HepG2 (cell line): ENCODE measurements around the gene PDE2A. TPM values are rescaled to one million over a fixed set of nuclear protein-coding genes. Genes with fewer than 3 reads are reported as not detected.

Source experiments
- ATAC-seq: fragments of 200-7000 bp; cut with Tn5 transposase; 3 replicates; pipeline ENCODE4 v1.9.1; 2020; ENCODE audit warnings: mild to moderate bottlenecking, moderate library complexity
- BruUV-seq: library from RNA; stranded (reverse); fragments of 400-500 nt; replicated peaks from 2 replicates; lab custom pipeline; 2021; lab: Mats Ljungman, UMichigan
- CTCF ChIA-PET: fragments of 300-600 bp; formaldehyde crosslinking; extraction: SDS; loops from one replicate; lab custom pipeline; 2021; ENCODE audit warnings: low total read pairs, inconsistent platforms, low intra/inter-chr PET ratio; lab: Yijun Ruan, JAX
- POLR2A ChIA-PET: fragments of 350-600 bp; sonication (Branson Sonifier 250); formaldehyde crosslinking; loops from one replicate; lab custom pipeline; 2020; ENCODE audit warnings: antibody characterized with exemption, inconsistent platforms; lab: Yijun Ruan, JAX
- DNase-seq: peaks from one replicate; pipeline ENCODE4 v3.0.0-alpha.2; 2015; ENCODE audit warnings: low spot score
- FAIRE-seq: peaks from 3 replicates; lab custom pipeline; 2011; peaks lifted over from hg19 to GRCh38; lab: Jason Lieb, UNC
- H2AFZ ChIP-seq: one replicate; pipeline ENCODE4 v1.6.1; 2011; ENCODE audit warnings: low read length, inconsistent platforms
- H3K27ac ChIP-seq: fragments of 300-600 bp; 3 replicates; pipeline ENCODE4 v1.8.0; 2011; ENCODE audit warnings: mixed run types, mild to moderate bottlenecking, mixed read lengths, low read length, inconsistent platforms; ENCODE audit not compliant: insufficient read depth; ENCODE audit errors: extremely low read length
- H3K27me3 ChIP-seq, 2 experiments: fragments of 200-600 bp in 1 of 2; 2 replicates in 1 of 2; 3 replicates in 1 of 2; pipeline versions ENCODE4 v1.6.0 to v1.8.0; 2011; ENCODE audit warnings: low read length in 2 of 2, mild to moderate bottlenecking in 2 of 2, moderate library complexity in 2 of 2, inconsistent platforms in 1 of 2; ENCODE audit not compliant: insufficient read depth in 2 of 2, control insufficient read depth in 1 of 2
- H3K36me3 ChIP-seq, 2 experiments: fragments of 200-600 bp in 1 of 2; replicated peaks in 1 of 2; 2 replicates in 1 of 2; 3 replicates in 1 of 2; pipeline versions ENCODE4 v1.5.1 to v1.8.0; 2011; ENCODE audit warnings: low read length in 2 of 2, inconsistent platforms in 1 of 2; ENCODE audit not compliant: insufficient read depth in 2 of 2, control insufficient read depth in 1 of 2
- H3K4me1 ChIP-seq: 2 replicates; pipeline ENCODE4 v1.5.1; 2012; ENCODE audit warnings: low read length, inconsistent platforms; ENCODE audit not compliant: insufficient read depth
- H3K4me2 ChIP-seq: 2 replicates; pipeline ENCODE4 v1.6.0; 2011; ENCODE audit warnings: low read depth, low read length, inconsistent platforms
- H3K4me3 ChIP-seq, 3 experiments: fragments of 200-600 bp in 1 of 3; sonication (generic), shearing (Covaris generic) in 1 of 3; replicated peaks in 1 of 3; 2 replicates each; pipeline ENCODE4 v1.5.1; 2011 to 2016; ENCODE audit warnings: low read length in 3 of 3, inconsistent platforms in 2 of 3, low read depth in 2 of 3, mild to moderate bottlenecking in 2 of 3, control low read depth in 1 of 3, mixed read lengths in 1 of 3; ENCODE audit not compliant: insufficient read depth in 1 of 3
- H3K79me2 ChIP-seq: one replicate; pipeline ENCODE4 v1.6.1; 2011; ENCODE audit warnings: low read length, inconsistent platforms; ENCODE audit not compliant: insufficient read depth
- H3K9ac ChIP-seq: 2 replicates; pipeline ENCODE4 v1.6.0; 2011; ENCODE audit warnings: mild to moderate bottlenecking, low read depth, low read length, inconsistent platforms; ENCODE audit not compliant: insufficient read depth
- H3K9me3 ChIP-seq: 2 replicates; pipeline ENCODE4 v1.5.1; 2012; ENCODE audit warnings: mild to moderate bottlenecking, low read length
- H4K20me1 ChIP-seq: 2 replicates; pipeline ENCODE4 v1.6.0; 2011; ENCODE audit warnings: inconsistent platforms, mild to moderate bottlenecking, low read length, moderate library complexity; ENCODE audit not compliant: insufficient read depth
- SNRNP70 ChIP-seq: fragments of 200-400 bp; formaldehyde crosslinking; IDR thresholded peaks from 2 replicates; pipeline ENCODE4 v1.6.1; 2017; ENCODE audit warnings: mild to moderate bottlenecking, low read depth, low read length, moderate library complexity
- ZBTB20 ChIP-seq: sonication (generic); formaldehyde crosslinking; IDR thresholded peaks from 2 replicates; pipeline ENCODE4 v1.8.1; 2023; ENCODE audit warnings: missing genetic modification reagents, low read depth, mild to moderate bottlenecking, borderline replicate concordance
- ZFX ChIP-seq: sonication (generic); formaldehyde crosslinking; IDR thresholded peaks from 2 replicates; pipeline ENCODE4 v1.4.0; 2020; ENCODE audit warnings: mild to moderate bottlenecking, low read depth, missing genetic modification reagents, moderate library complexity
- ZNF18 ChIP-seq: sonication (generic); formaldehyde crosslinking; IDR thresholded peaks from 2 replicates; pipeline ENCODE4 v1.8.0; 2022; ENCODE audit warnings: mild to moderate bottlenecking, missing genetic modification reagents; ENCODE audit not compliant: insufficient replicate concordance
- ZNF501 ChIP-seq: sonication (generic); formaldehyde crosslinking; IDR thresholded peaks from 2 replicates; pipeline ENCODE4 v1.5.1; 2020; ENCODE audit warnings: mild to moderate bottlenecking, moderate library complexity, missing genetic modification reagents
- ZNF737 ChIP-seq: sonication (generic); formaldehyde crosslinking; IDR thresholded peaks from 2 replicates; pipeline ENCODE4 v1.5.0; 2020; ENCODE audit warnings: missing genetic modification reagents, mild to moderate bottlenecking, borderline replicate concordance
- ZNF781 ChIP-seq: sonication (generic); formaldehyde crosslinking; IDR thresholded peaks from 2 replicates; pipeline ENCODE4 v1.5.1; 2020; ENCODE audit warnings: borderline replicate concordance, mild to moderate bottlenecking, missing genetic modification reagents; ENCODE audit errors: not compliant biosample characterization
- ZSCAN25 ChIP-seq: sonication (generic); formaldehyde crosslinking; IDR thresholded peaks from 2 replicates; pipeline ENCODE4 v1.8.0; 2022; ENCODE audit warnings: mild to moderate bottlenecking, missing genetic modification reagents
- WGBS: methylation state at CpG from one replicate; pipeline ENCODE4 v1.1.6; 2017; ENCODE audit warnings: low lambda C conversion rate; 5-methylcytosine and 5-hydroxymethylcytosine counted together
- in situ Hi-C: cut with HindIII; loops from 2 replicates; pipeline ENCODE4 v1.10.0; 2017; ENCODE audit warnings: low pct_unique_long_range_greater_than_20kb; ENCODE audit not compliant: extremely low pct_ligation_motif_present
- intact Hi-C: fragments of 100-400 bp; cut with micrococcal nuclease; formaldehyde crosslinking; loops from one replicate; pipeline ENCODE4 v1.10.0; 2022; ENCODE audit not compliant: unreplicated experiment
- polyA plus RNA-seq, 8 experiments: library from polyadenylated mRNA; depleted of rRNA in 3 of 8; stranded (reverse) in 7 of 8; unstranded in 1 of 8; fragments of >200 nt; fragmentation: Illumina TruSeq in 4 of 8; extraction: Trizol in 4 of 8; gene quantifications; 2 replicates each; pipeline versions ENCODE4 v1.2.1 to v1.2.3, GENCODE V29; 2011 to 2016; ENCODE audit warnings: low read depth in 4 of 8, missing spikeins in 1 of 8, mixed read lengths in 1 of 8; ENCODE audit not compliant: insufficient read depth in 1 of 8
- total RNA-seq, 5 experiments: library from RNA; depleted of rRNA; stranded (reverse); fragments of >200 nt; fragmentation: Illumina TruSeq; extraction: Trizol; gene quantifications; 2 replicates each; pipeline ENCODE4 v1.2.3, GENCODE V29; 2016; ENCODE audit warnings: low read depth in 1 of 5
- TF ChIP-seq, protein P1 (sequence below): IDR thresholded peaks from 2 replicates; pipeline ENCODE4 v1.6.1; 2016; ENCODE audit warnings: missing compliant biosample characterization, missing genetic modification reagents, borderline replicate concordance
- TF ChIP-seq, protein P2 (sequence below): sonication (generic); formaldehyde crosslinking; IDR thresholded peaks from 2 replicates; pipeline ENCODE4 v1.5.1; 2020; ENCODE audit warnings: mild to moderate bottlenecking, missing genetic modification reagents, moderate library complexity

Gene PDE2A
- total and polyA plus RNA-seq, 2 of the 13 experiments (the other 11 are each of a cell fraction or from before 2014, with no cell fraction given): 3.1 TPM; not detected in 1

GRCh38 chr11:72711141-72711540, 36.9 kb upstream of the PDE2A start:
- POLR2A ChIA-PET: no interaction called here
- ATAC-seq (no peak), DNase-seq (no peak), FAIRE-seq (no peak)
- H3K4me1 ChIP-seq: no peaks in the 10 kb centered on the region
- CTCF ChIA-PET: no interaction called here
- H4K20me1 ChIP-seq: no peaks in the 10 kb centered on the region
- no peaks in the 10 kb centered on the region for H3K9me3 ChIP-seq
- TF ChIP-seq ZNF18: no peak
- TF ChIP-seq ZSCAN25 (CRISPR knock-in tag): no peak
- TF ChIP-seq, protein P1, sequence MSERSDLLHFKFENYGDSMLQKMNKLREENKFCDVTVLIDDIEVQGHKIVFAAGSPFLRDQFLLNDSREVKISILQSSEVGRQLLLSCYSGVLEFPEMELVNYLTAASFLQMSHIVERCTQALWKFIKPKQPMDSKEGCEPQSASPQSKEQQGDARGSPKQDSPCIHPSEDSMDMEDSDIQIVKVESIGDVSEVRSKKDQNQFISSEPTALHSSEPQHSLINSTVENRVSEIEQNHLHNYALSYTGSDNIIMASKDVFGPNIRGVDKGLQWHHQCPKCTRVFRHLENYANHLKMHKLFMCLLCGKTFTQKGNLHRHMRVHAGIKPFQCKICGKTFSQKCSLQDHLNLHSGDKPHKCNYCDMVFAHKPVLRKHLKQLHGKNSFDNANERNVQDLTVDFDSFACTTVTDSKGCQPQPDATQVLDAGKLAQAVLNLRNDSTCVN: no peak
- peaks cover 52 to 85% of the 10 kb centered on the region in 2 experiments for H3K36me3 ChIP-seq
- 98% methylated on average over 9 of the region's 9 CpGs for WGBS
- H2AFZ ChIP-seq: no peak overlapping the region
- H3K27me3 ChIP-seq: no peaks in the 10 kb centered on the region
- in situ Hi-C loops (no loop called here), intact Hi-C loops (no loop called here)
- no peak overlapping the region for H3K4me2 ChIP-seq
- no peak overlapping the region for H3K4me3 ChIP-seq
- no TSS peak for BruUV-seq
- H3K9ac ChIP-seq: no peak overlapping the region
- H3K79me2 ChIP-seq: no peaks in the 10 kb centered on the region
- H3K27ac ChIP-seq: no peak overlapping the region

DNA sequence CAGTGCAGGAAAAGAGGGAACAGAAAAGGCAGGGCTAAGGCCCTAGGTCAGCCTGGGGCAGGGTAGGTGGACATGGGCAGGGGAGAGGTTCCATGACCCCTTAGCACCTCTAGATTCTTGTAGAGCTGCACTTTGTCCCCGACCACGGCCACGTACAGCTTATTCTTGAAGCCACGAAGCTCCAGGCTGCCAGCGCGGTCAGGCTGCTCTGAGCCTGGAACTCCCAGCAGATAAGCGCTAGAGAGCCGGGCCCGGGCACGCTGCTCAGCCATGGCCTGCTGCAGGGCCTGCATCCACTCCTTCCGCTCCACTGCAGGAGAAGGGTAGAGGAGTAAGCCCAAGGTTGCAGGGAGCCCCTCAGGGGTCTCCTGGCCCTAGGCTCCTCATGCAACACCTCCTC, 36.1 kb upstream of the PDE2A start:
- 90% methylated on average over 9 of the region's 11 CpGs for WGBS
- Histone ChIP-seq H2AFZ (no peak overlapping the region), H3K4me2 (no peak overlapping the region), H3K27me3 (no peaks in the 10 kb centered on the region), H3K4me3 (no peak overlapping the region), H3K36me3 (peaks cover 56 to 87% of the 10 kb centered on the region in 2 experiments), H3K27ac (no peak overlapping the region), H4K20me1 (no peaks in the 10 kb centered on the region), H3K9me3 (no peaks in the 10 kb centered on the region), H3K4me1 (no peaks in the 10 kb centered on the region), H3K9ac (no peak overlapping the region), H3K79me2 (no peaks in the 10 kb centered on the region)
- ChIA-PET CTCF (no interaction called here), POLR2A (no interaction called here)
- ATAC-seq: no peak
- BruUV-seq: no TSS peak
- no peak for FAIRE-seq
- intact Hi-C loops: no loop called here
- in situ Hi-C loops: no loop called here
- no peak for DNase-seq
- TF ChIP-seq ZBTB20 (CRISPR knock-in tag): no peak
- no peak for TF ChIP-seq ZNF501 (CRISPR knock-in tag)
- TF ChIP-seq ZNF781 (CRISPR knock-in tag): no peak
- TF ChIP-seq ZNF737 (CRISPR knock-in tag): no peak
- no peak for TF ChIP-seq ZFX (CRISPR knock-in tag)
- no peak for TF ChIP-seq SNRNP70
- TF ChIP-seq, protein P2, sequence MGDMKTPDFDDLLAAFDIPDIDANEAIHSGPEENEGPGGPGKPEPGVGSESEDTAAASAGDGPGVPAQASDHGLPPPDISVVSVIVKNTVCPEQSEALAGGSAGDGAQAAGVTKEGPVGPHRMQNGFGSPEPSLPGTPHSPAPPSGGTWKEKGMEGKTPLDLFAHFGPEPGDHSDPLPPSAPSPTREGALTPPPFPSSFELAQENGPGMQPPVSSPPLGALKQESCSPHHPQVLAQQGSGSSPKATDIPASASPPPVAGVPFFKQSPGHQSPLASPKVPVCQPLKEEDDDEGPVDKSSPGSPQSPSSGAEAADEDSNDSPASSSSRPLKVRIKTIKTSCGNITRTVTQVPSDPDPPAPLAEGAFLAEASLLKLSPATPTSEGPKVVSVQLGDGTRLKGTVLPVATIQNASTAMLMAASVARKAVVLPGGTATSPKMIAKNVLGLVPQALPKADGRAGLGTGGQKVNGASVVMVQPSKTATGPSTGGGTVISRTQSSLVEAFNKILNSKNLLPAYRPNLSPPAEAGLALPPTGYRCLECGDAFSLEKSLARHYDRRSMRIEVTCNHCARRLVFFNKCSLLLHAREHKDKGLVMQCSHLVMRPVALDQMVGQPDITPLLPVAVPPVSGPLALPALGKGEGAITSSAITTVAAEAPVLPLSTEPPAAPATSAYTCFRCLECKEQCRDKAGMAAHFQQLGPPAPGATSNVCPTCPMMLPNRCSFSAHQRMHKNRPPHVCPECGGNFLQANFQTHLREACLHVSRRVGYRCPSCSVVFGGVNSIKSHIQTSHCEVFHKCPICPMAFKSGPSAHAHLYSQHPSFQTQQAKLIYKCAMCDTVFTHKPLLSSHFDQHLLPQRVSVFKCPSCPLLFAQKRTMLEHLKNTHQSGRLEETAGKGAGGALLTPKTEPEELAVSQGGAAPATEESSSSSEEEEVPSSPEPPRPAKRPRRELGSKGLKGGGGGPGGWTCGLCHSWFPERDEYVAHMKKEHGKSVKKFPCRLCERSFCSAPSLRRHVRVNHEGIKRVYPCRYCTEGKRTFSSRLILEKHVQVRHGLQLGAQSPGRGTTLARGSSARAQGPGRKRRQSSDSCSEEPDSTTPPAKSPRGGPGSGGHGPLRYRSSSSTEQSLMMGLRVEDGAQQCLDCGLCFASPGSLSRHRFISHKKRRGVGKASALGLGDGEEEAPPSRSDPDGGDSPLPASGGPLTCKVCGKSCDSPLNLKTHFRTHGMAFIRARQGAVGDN (CRISPR knock-in tag): no peak
